ES-I3 (cell line): ENCODE results near the gene PHF10.

Experiments
- H3K36me3 ChIP-seq: 2 replicates; pipeline ENCODE4 v1.6.1; 2013; ENCODE audit warnings: mild to moderate bottlenecking, low read length, control low read depth, moderate library complexity; ENCODE audit not compliant: insufficient read depth
- H3K4me1 ChIP-seq: 2 replicates; pipeline ENCODE4 v1.6.1; 2013; ENCODE audit warnings: mild to moderate bottlenecking, control low read depth, low read length; ENCODE audit not compliant: insufficient read depth
- H3K9ac ChIP-seq: 2 replicates; pipeline ENCODE4 v1.6.1; 2013; ENCODE audit warnings: low read depth, mild to moderate bottlenecking, low read length, moderate library complexity
- H3K9me3 ChIP-seq: 2 replicates; pipeline ENCODE4 v1.6.1; 2013; ENCODE audit warnings: mild to moderate bottlenecking, low read length, moderate library complexity; ENCODE audit not compliant: control insufficient read depth, insufficient read depth

Gene PHF10

GRCh38 chr6:169677096-169677495, 47.2 kb downstream of the PHF10 start:
- Histone ChIP-seq H3K36me3 (peaks cover 9% of the 10 kb centered on the region), H3K9me3 (no peaks in the 10 kb centered on the region; the same call in 1 of the 2 replicates), H3K9ac (no peak overlapping the region), H3K4me1 (no peaks in the 10 kb centered on the region)

- no peaks in the 10 kb centered on the region for H3K4me1 ChIP-seq
- H3K9me3 ChIP-seq: no peaks in the 10 kb centered on the region; the same call in 1 of the 2 replicates
- peaks cover 10% of the 10 kb centered on the region for H3K36me3 ChIP-seq
- H3K9ac ChIP-seq: no peak overlapping the region
Observed at GRCh38 chr6:169675011-169675410, 49.3 kb downstream of the PHF10 start.

GRCh38 chr6:169671563-169671962, 52.7 kb downstream of the PHF10 start:
- H3K36me3 ChIP-seq: peaks cover 10% of the 10 kb centered on the region
- no peaks in the 10 kb centered on the region for H3K4me1 ChIP-seq
- no peak overlapping the region for H3K9ac ChIP-seq
- H3K9me3 ChIP-seq: no peaks in the 10 kb centered on the region; the same call in 1 of the 2 replicates

GRCh38 chr6:169669889-169670288, 54.4 kb downstream of the PHF10 start:
- H3K4me1 ChIP-seq: no peaks in the 10 kb centered on the region
- H3K9me3 ChIP-seq: no peaks in the 10 kb centered on the region; the same call in 1 of the 2 replicates
- H3K36me3 ChIP-seq: peaks cover 10% of the 10 kb centered on the region
- H3K9ac ChIP-seq: no peak overlapping the region

GRCh38 chr6:169669147-169669546, 55.2 kb downstream of the PHF10 start:
- H3K9me3 ChIP-seq: no peaks in the 10 kb centered on the region
- peaks cover 10% of the 10 kb centered on the region for H3K36me3 ChIP-seq
- H3K4me1 ChIP-seq: no peaks in the 10 kb centered on the region
- H3K9ac ChIP-seq: no peak overlapping the region

- Histone ChIP-seq H3K36me3 (peaks cover 10% of the 10 kb centered on the region), H3K9me3 (no peaks in the 10 kb centered on the region), H3K4me1 (no peaks in the 10 kb centered on the region), H3K9ac (no peak overlapping the region)
Observed at GRCh38 chr6:169668203-169668847, 56.0 kb downstream of the PHF10 start.

- H3K9me3 ChIP-seq: no peaks in the 10 kb centered on the region
- no peak overlapping the region for H3K9ac ChIP-seq
- H3K36me3 ChIP-seq: peaks cover 8% of the 10 kb centered on the region
- no peaks in the 10 kb centered on the region for H3K4me1 ChIP-seq
Observed at GRCh38 chr6:169667716-169668115, 56.6 kb downstream of the PHF10 start.

GRCh38 chr6:169666441-169666840, 57.9 kb downstream of the PHF10 start:
- Histone ChIP-seq H3K9ac (no peak overlapping the region), H3K4me1 (no peaks in the 10 kb centered on the region), H3K36me3 (peaks cover 5% of the 10 kb centered on the region; the same call in 1 of the 2 replicates), H3K9me3 (no peaks in the 10 kb centered on the region)

- no peaks in the 10 kb centered on the region; the same call in 1 of the 2 replicates for H3K36me3 ChIP-seq
- H3K4me1 ChIP-seq: no peaks in the 10 kb centered on the region
- no peak overlapping the region for H3K9ac ChIP-seq
- no peaks in the 10 kb centered on the region for H3K9me3 ChIP-seq
Observed at GRCh38 chr6:169665289-169665688, 59.0 kb downstream of the PHF10 start.

GRCh38 chr6:169664227-169664626, 60.1 kb downstream of the PHF10 start:
- H3K9me3 ChIP-seq: no peaks in the 10 kb centered on the region
- H3K36me3 ChIP-seq: no peaks in the 10 kb centered on the region; the same call in 1 of the 2 replicates
- H3K9ac ChIP-seq: no peak overlapping the region
- H3K4me1 ChIP-seq: no peaks in the 10 kb centered on the region

- no peaks in the 10 kb centered on the region for H3K4me1 ChIP-seq
- H3K9me3 ChIP-seq: no peaks in the 10 kb centered on the region
- H3K36me3 ChIP-seq: peaks cover 4% of the 10 kb centered on the region; the same call in 1 of the 2 replicates
- H3K9ac ChIP-seq: no peak overlapping the region
Observed at GRCh38 chr6:169663468-169663867, 60.8 kb downstream of the PHF10 start.

- Histone ChIP-seq H3K9ac (no peak overlapping the region), H3K36me3 (peaks cover 14% of the 10 kb centered on the region; the same call in 1 of the 2 replicates), H3K4me1 (no peaks in the 10 kb centered on the region), H3K9me3 (no peaks in the 10 kb centered on the region)
Observed at GRCh38 chr6:169661391-169661756, 62.9 kb downstream of the PHF10 start.

- no peaks in the 10 kb centered on the region; the same call in 1 of the 2 replicates for H3K9me3 ChIP-seq
- no peaks in the 10 kb centered on the region for H3K4me1 ChIP-seq
- H3K9ac ChIP-seq: no peak overlapping the region
- H3K36me3 ChIP-seq: peaks cover 14% of the 10 kb centered on the region; the same call in 1 of the 2 replicates
Observed at GRCh38 chr6:169660751-169661390, 63.4 kb downstream of the PHF10 start.

GRCh38 chr6:169659820-169660610, 64.3 kb downstream of the PHF10 start:
- Histone ChIP-seq H3K9me3 (no peaks in the 10 kb centered on the region; the same call in 1 of the 2 replicates), H3K4me1 (no peaks in the 10 kb centered on the region), H3K36me3 (peaks cover 14% of the 10 kb centered on the region; the same call in 1 of the 2 replicates), H3K9ac (no peak overlapping the region)
